ENCODE data around the gene TBCD.

DNA sequence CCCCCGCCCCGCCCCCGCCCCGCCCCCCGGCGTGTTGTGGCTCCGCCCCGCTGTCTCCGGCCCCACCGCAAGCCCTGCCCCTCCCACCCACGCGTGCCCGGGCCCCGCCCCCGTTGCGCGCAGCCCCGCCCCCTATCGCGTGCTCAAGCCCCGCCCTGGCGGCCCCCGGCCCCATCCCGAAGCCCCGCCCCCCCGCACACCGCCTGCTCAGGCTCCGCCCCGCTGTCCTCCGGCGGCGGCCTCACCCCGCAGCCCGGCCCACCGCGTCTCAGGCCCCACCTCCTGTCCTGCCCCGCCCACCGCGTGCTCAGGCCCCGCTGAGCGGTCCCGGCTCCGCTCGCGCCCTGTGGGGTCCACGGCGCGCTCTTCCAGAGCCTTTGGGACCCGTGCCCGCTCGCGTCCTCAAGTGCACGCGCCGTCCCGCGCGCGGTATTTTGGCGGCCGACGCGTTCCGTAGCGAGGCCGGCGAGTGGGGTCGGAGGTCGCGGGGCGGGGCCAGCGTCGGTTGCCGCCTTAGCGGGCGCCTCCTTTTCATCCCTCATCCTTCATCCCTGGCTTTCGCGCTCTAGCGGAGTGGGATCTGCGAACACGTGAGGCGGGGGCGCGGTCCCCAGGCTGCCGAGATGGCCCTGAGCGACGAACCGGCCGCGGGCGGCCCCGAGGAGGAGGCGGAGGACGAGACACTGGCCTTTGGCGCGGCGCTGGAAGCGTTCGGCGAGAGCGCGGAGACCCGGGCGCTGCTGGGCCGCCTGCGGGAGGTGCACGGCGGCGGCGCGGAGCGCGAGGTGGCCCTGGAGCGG, at the start of gene TBCD:
- no peak for TF ChIP-seq CTCF (conservative IDR thresholded peaks at IDR 0.05; ENCODE audit: low read depth, low read length)
- TF ChIP-seq EZH2phosphoT487 (IDR thresholded peaks at IDR 0.05; ENCODE audit: borderline replicate concordance, low read length): no peak
- TF ChIP-seq EZH2 (IDR thresholded peaks at IDR 0.05; ENCODE audit: low read length, unreplicated experiment): no peak
